ENCODE measurements around the gene ASAP3. TPM values are rescaled to one million over a fixed set of nuclear protein-coding genes. Genes with fewer than 3 reads are reported as not detected.
"Not testable (repeated sequence)": the region's sequence is repeated elsewhere in the genome, so short reads cannot be mapped to it uniquely, and the experiment has no call there.

The ASAP3 gene
- total RNA-seq, 4 donors from 2014 or later, result 17.6 to 39.0 (median 30.5) TPM

GRCh38 chr1:23381233-23381885, 102.6 kb downstream of the ASAP3 start:
- WGBS, 2 donors, result 76 to 79% methylated on average over 5 of the region's 5 CpGs
- Histone ChIP-seq H3K4me1 (peaks cover 12 to 63% (median 37%) of the 10 kb centered on the region in 3 donors), H3K36me3 (peaks cover 0 to 31% (median 0%) of the 10 kb centered on the region in 3 donors), H3K4me3 (no peak overlapping the region), H3K27me3 (no peaks in the 10 kb centered on the region), H3K27ac (no peak overlapping the region), H3K9me3 (no peaks in the 10 kb centered on the region)
- intact Hi-C loops (cut with DNase I), result no loop called here
- DNase-seq, result no peak
- no peak for TF ChIP-seq CTCF (IDR thresholded peaks at IDR 0.05)
- TF ChIP-seq POLR2A (IDR thresholded peaks at IDR 0.05), result no peak

- Histone ChIP-seq H3K4me3 (no peak overlapping the region), H3K9me3 (no peaks in the 10 kb centered on the region), H3K36me3 (peaks cover 0 to 25% (median 0%) of the 10 kb centered on the region in 3 donors), H3K27ac (no peak overlapping the region), H3K27me3 (no peaks in the 10 kb centered on the region), H3K4me1 (peaks cover 12 to 65% (median 37%) of the 10 kb centered on the region in 3 donors)
- no peak for TF ChIP-seq POLR2A (IDR thresholded peaks at IDR 0.05)
- no peak for TF ChIP-seq CTCF (IDR thresholded peaks at IDR 0.05)
- WGBS, 2 donors, result 59 to 60% methylated on average over 5 of the region's 5 CpGs
- intact Hi-C loops (cut with DNase I), result no loop called here
- no peak for DNase-seq
Measured at GRCh38 chr1:23380719-23381118, 103.3 kb downstream of the ASAP3 start.

- H3K27me3 ChIP-seq; DNase-seq; H3K27ac ChIP-seq; H3K4me3 ChIP-seq; H3K9me3 ChIP-seq; intact Hi-C loops (cut with DNase I): not testable (repeated sequence)
- 31 to 68% methylated on average over 2 to 4 of the region's 4 CpGs for WGBS, 2 donors
- Histone ChIP-seq H3K36me3 (peaks cover 0 to 22% (median 0%) of the 10 kb centered on the region in 3 donors), H3K4me1 (peaks cover 12 to 60% (median 34%) of the 10 kb centered on the region in 3 donors)
Measured at GRCh38 chr1:23380236-23380635, 103.7 kb downstream of the ASAP3 start.

Other genes starting within 250 kb of the ASAP3 start
- 10 to 100 TPM; 60.9 to 90.2 (median 76.8) TPM for gene HNRNPR, start 139.9 kb downstream of the ASAP3 start, total RNA-seq
- 10 to 100 TPM; 14.9 to 33.6 (median 24.8) TPM for gene ZNF436, start 114.3 kb downstream of the ASAP3 start, total RNA-seq
- 10 to 100 TPM in 3 of 4 donors, 1 to 10 TPM in 1; 9.1 to 30.7 (median 25.1) TPM for gene TCEA3, start 59.4 kb downstream of the ASAP3 start, total RNA-seq
- gene E2F2, start 47.1 kb upstream of the ASAP3 start, total RNA-seq, result 10 to 100 TPM; 10.1 to 16.9 (median 11.8) TPM
- 10 to 100 TPM; 12.6 to 62.9 (median 37.5) TPM for gene ID3, start 75.3 kb upstream of the ASAP3 start, total RNA-seq
- gene RPL11, start 207.6 kb upstream of the ASAP3 start, total RNA-seq, result 1,000 to 10,000 TPM in 2 of 4 donors, 100 to 1,000 TPM in 2; 698 to 1,431 (median 989) TPM